ENCODE measurements around the gene AADACL3.

The AADACL3 gene

DNA sequence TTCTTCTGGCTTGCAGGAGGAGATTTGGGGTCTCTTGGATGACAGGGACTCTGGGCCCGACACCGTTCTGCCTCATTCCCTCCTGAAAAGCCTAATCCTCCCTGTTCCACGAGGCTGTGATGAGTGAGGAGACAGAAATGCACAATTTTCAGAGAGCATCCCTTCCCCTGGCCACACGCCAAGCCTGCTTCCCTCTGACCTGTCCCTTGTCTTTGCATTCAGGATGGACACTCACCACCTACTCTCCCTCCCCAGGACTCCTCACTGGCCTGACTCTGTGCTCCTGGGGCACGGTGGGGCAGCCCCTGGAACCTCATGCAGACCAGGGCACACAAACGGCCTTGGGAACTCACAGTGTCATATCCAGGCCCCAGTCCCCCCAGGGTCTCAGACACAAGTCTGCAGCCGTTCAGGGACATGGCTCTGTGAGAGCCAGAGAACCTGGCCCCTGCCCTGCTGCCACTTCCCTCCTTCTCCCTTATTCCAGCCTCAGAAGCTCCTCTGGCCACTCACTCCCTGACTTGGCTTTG is 54.1 kb downstream of the AADACL3 start:
- DNase-seq: no peak

DNA sequence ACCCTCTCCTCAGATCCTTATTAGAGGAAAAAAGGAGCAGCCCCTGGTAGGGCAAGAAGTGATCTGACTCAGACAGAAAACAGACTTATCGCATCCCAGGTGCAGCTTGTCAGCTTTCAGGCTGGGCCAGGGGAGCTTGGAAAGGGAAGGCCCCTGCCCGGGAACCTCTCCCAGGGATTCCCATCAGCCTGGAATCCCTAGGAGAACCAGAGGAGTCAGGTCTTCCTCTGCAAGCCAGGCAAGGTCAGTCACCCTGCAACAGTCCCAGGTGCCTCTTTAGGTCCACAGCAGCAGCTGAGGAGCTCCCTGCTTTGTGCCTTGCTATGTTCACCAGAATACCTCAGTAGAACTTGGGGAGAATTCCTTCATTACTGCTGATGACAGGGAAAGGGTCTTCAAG is 54.7 kb downstream of the AADACL3 start:
- DNase-seq: no peak

DNA sequence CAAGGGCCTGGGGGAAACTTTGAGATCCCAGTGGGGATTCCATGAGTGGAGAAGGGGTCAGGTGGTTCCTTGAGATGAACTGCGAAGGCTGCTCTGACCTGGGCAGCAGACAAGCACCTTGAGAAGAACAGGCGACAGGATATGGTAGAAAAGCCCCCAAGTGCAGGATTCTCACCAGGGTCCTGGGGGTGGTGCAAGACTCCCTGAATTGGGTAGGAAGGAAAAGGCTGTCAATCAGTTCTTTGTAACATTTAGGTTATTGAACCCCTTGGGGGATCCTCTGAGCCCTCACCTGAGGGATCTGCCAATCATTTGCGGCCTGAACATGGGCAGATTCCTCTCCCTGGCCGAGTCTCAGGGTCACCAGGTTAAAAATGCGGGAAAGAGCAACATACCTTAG is 55.3 kb downstream of the AADACL3 start:
- no peak for DNase-seq

DNA sequence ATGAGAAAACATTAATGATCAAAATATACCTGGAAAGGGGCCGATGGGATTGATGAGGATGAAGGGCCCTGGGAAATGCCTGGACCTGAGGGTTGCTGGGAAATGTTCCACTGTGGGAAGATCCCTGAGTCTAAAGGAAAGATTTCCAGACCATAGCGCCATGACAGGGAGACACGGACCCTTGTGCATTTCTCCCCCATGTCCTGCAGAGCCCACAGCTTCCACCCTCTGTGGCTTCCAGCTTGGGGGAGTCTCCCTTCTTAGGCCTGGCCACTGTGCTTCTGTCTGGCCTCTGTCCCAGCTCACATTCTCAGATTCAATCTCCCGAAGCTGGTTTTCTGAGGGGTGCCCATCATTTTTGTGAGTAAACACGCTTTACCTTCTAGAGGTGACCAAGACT is 56.6 kb downstream of the AADACL3 start:
- DNase-seq: no peak

DNA sequence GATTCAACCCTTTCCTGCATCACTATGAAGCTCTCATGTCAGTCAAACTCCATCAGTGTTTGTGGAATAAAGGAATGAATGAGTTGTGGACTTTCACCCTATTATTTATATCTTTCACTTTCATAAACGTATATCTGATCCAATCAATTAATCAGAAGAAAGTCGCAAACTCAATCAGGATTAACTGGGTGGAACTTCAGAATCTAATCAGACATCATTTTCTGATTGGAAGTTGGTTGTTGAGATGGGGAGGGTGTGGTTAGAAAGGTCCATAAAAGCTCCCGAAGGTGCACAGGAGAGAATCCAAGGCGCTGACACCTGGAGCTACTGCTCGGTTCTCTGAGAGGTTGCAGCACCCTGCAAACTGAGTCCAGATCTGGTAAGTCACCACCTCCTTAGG is 57.5 kb downstream of the AADACL3 start, which contains the start of gene PRAMEF12:
TSS of gene PRAMEF12 (plus strand) at position 301 of the 400 bp plus-strand sequence. CDS start 1,130 bp downstream, outside the sequence.
- DNase-seq: no peak

DNA sequence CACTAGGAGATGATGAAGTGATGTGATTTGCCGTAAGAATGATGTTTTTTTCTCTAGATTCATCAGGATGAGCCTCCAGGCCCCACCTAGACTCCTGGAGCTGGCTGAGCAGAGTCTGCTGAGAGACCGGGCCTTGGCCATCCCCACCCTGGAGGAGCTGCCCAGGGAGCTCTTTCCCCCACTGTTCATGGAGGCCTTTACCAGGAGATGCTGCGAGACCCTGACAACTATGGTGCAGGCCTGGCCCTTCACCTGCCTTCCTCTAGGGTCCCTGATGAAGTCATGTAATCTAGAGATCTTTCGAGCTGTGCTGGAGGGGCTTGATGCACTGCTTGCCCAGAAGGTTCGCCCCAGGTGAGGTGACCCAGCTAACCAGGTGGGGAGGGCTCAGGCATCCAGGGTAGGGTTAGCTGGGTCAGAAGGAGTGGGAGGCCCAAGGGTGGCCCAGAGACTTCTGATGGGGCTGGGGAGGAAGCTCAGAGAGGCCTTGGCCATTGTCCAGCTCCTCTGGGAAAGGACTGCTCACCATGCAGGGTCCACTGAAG is 59.0 kb downstream of the AADACL3 start:
- no peak for DNase-seq

DNA sequence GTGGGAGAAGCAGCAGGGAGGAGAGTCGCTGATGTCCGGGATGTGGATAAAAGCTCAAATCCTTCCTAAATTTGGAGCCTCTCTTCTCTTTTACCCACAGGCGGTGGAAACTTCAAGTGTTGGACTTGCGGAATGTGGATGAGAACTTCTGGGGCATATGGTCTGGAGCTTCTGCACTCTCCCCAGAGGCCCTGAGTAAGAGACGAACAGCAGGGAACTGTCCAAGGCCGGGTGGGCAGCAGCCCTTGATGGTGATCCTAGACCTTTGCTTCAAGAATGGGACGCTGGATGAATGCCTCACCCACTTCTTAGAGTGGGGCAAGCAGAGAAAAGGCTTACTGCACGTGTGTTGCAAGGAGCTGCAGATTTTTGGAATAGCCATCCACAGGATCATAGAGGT is 59.5 kb downstream of the AADACL3 start:
- DNase-seq: no peak

DNA sequence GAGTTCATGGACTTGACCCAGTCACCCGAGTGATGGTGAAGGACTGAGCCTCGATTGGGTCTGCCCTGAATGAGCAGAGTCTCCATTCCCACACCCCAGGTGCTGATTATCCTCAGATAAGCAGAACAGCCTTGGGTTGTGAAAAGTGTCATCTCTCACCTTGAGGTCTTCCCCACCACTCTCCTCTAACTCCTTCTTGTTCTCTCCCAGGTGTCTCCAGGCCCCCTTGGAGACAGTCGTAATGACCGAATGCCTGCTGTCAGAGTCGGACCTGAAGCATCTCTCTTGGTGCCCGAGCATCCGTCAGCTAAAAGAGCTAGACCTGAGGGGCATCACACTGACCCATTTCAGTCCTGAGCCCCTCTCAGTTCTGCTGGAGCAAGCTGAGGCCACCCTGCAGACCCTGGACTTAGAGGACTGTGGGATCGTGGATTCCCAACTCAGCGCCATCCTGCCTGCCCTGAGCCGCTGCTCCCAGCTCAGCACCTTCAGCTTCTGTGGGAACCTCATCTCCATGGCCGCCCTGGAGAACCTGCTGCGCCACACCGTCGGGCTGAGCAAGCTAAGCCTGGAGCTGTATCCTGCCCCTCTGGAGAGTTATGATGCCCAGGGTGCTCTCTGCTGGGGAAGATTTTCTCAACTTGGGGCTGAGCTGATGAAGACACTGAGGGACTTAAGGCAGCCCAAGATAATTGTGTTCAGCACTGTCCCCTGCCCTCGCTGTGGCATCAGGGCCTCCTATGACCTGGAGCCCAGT is 61.1 kb downstream of the AADACL3 start:
- DNase-seq: no peak
